ENCODE results near the gene POLR2L. TPM values are rescaled to one million over a fixed set of nuclear protein-coding genes. Genes with fewer than 3 reads are reported as not detected.

The POLR2L gene
- total RNA-seq, 1 donor from 2014 or later, result 256 TPM

- DNase-seq (ENCODE audit: low read depth in 2 of 2), result no peak
Measured at GRCh38 chr11:869399-870126, 27.2 kb upstream of the POLR2L start.

- no peak for DNase-seq (ENCODE audit: low read depth in 2 of 2)
Measured at GRCh38 chr11:868802-869201, 26.5 kb upstream of the POLR2L start.

- DNase-seq (ENCODE audit: low read depth in 2 of 2), result no peak
Measured at GRCh38 chr11:868394-868793, 26.1 kb upstream of the POLR2L start.

- no peak for DNase-seq (ENCODE audit: low read depth in 2 of 2)
Measured at GRCh38 chr11:867856-868358, 25.6 kb upstream of the POLR2L start.

DNA sequence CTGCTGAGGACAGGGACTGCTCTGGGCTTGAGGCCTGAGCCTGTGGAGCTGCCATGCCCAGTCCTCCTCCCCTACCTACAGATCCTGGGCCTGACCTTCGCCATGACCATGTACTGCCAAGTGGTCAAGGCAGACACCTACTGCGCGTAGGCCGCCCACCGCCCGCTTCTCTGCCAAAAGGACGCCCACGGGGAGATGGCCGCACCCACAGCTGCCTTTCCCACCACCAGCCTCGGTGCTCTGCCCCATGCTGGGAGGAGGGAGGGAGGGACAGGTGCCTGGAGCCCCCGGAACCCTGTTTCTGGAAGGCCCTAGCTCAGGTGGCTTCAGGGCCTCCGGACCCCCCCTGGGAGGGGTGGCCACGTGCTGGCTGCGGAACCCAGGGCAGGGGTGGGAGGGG, 24.2 kb upstream of the POLR2L start:
- no peak for DNase-seq (ENCODE audit: low read depth in 2 of 2)

DNA sequence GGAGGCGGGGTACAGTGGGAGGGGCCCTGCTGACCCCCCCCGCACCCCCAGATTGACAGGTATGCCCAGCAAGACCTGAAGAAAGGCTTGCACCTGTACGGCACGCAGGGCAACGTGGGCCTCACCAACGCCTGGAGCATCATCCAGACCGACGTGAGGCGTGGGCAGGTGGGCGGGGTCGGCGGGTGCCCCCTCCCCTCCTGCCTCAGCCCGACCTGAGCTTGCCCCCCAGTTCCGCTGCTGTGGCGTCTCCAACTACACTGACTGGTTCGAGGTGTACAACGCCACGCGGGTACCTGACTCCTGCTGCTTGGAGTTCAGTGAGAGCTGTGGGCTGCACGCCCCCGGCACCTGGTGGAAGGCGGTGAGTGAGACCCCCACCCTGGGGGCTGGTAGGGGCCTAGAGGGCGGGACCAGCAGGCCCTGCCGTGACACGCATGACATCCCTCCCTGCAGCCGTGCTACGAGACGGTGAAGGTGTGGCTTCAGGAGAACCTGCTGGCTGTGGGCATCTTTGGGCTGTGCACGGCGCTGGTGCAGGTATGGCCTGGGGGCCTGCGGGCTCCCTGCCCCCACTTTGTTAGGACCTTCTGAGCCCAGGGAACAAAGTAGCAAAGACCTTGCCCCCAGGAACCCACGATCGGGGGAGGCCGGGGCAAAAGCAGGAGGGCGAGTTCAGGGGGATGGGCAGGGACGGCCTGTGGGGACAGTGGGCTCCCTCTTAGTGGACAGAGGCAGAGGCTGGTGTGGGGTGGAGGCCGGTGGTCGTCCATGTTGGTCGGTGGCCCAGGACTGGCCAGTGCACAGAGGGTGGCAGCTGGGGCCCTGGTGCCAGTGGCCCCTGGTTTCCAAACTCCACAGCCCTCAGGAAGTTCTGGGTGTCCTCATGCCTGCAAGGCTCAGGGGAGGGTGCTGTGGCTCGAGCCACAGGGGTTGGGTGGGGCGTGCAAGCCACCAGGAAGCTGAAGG, 23.4 kb upstream of the POLR2L start:
- DNase-seq (ENCODE audit: low read depth in 2 of 2), result no peak

DNA sequence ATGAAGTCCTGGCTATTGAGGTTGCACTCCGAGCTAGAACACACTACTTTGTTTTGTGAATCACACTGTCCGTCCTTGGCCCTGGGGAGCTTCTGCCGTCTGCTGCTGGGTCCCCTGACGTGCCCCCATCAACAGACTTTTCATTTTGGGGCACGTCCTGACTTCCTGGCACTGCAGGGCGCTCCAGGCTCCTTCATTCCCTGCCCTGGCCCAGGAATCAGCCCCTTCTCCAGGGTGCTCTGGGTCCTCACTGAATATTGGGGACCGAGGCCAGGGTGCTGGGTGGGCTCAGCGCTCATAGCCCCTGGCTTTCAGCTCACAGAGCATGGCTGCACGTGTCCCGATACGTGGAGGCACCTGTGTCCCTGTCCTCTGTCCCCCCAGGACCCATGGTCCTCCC, 22.6 kb upstream of the POLR2L start:
- no peak for DNase-seq (ENCODE audit: low read depth in 2 of 2)

DNA sequence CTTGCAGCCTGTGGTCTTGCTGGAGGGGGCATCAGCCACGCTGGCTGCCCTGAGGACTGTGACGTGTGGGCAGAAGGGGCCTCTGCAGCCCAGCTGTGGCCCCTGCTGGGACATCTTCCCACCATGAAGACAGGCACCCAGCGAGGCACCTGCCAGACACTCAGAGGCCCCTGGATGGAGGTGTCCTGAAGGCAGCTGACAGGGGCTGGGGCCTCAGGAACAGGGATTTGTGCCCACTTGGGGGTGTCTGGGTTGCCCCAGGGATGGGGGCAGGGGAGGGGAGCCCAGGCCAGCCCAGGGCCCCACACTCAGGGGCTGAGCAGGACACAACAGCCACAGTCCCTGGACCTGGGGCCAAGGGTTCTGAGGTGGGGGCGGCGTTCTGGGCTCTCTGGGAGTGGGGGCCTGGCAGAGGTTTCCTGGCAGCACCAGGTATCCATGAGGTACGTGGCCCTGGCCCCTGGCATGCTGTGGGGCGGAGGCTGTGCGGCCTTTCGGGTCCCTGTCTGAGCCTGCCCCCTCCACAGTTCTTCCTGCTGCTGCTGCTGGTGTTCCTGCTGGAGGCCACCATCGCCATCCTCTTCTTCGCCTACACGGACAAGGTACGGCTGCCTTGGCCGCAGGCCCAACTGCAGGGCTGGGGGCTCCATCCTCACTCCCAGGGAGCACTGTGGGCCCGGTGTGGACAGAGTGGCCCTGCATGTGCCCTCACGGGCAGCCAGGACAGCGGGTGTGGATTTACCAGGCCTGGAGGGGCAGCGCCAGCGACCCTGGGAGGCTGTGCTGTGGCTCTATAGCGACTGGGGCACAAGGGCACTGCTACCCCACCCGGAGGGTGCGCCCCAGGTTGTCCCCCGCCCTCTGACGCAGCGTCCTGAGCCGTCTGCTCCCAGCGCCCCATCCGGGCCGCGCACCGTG, 21.8 kb upstream of the POLR2L start:
- no peak for DNase-seq (ENCODE audit: low read depth in 2 of 2)

DNA sequence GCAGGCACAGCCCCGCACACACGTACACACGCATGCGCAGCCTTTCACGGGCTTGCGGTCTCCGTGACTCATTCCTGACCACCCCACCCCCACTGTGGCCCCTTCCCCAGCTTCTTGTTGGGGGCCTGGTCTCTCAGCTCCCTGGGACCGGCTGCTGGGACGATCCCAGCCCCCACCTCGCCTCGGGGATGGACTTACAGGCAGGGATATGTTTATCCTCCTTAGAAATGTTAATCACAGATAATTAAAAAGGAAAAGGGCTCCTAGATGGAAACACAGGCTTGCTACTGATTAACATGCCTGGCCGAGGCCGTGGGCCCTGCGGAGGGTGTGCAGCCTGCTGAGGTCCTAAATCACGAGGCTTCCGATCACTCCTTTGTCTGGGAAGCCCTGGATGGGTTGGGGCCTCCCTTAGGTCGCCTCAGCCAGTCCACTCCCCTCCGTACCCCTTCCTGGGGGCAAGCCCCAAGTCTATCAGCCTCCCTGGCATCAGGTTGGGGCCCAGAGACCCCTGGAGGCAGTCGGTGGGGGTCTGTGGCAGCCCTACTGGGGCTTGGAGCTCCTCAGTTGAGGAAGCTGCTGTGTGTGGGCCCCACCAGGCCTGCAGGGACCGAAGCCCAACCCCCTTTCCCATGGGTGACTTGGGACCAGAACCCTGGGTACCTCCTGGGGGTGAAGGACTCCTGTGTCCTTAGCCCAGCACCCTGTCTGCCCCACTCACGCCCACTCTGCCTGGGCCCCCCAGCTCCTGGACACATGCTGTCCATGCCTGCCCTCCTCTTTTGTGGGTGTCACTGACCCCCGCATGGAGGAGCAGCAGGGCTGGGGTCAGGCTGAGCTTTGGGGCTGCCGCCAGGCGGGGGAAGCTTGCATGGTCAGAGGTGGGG, 20.9 kb upstream of the POLR2L start:
- no peak for DNase-seq (ENCODE audit: low read depth in 2 of 2)

GRCh38 chr11:862696-863022, 20.3 kb upstream of the POLR2L start:
- no peak for DNase-seq (ENCODE audit: low read depth in 2 of 2)

- DNase-seq (ENCODE audit: low read depth in 2 of 2), result no peak
Measured at GRCh38 chr11:862081-862661, 19.8 kb upstream of the POLR2L start.

DNA sequence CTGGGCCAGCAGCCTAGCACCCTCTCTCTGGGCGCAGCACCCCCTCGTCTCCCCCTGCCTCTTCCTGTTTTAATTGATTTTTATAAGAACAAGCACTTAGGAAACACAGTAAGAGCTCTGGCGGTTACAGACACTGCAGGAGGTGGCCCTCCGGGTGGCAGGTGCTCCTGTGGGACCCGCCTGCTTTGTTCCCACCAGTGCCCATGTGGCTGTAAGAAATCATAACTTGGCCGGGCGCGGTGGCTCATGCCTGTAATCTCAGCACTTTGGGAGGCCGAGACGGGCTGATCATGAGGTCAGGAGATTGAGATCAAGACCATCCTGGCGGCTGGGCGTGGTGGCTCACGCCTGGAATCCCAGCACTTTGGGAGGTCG, 18.8 kb upstream of the POLR2L start:
- no peak for DNase-seq (ENCODE audit: low read depth in 2 of 2)

GRCh38 chr11:860234-861104, 18.1 kb upstream of the POLR2L start:
- DNase-seq (ENCODE audit: low read depth in 2 of 2), result no peak

- peak in 1 of 2 donors; percentile 57 for DNase-seq (ENCODE audit: low read depth in 2 of 2)
Measured at GRCh38 chr11:859394-860131, 17.2 kb upstream of the POLR2L start.

- no peak for DNase-seq (ENCODE audit: low read depth in 2 of 2)
Measured at GRCh38 chr11:858762-859339, 16.5 kb upstream of the POLR2L start.

GRCh38 chr11:858053-858761, 15.9 kb upstream of the POLR2L start:
- no peak for DNase-seq (ENCODE audit: low read depth in 2 of 2)

DNA sequence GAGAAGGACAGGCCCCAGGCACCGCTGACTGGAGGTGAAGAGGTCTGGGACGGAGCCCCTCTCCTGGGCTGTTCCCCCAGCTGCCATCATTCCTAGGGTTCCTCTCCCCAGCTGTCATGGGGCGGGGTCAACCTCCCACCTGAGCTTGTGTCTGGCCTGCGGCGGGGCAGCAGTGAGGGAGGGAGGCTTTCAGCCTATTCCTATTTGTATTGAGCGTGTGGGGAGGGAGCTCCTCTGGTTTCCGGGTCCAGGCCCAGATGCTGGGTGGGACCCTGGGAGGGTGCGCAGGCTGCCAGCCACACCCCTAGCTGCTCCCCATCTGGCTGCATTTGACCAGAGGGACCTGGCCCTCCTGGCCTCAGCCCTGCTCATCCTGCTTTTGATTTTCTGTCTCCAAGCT, 14.1 kb upstream of the POLR2L start:
- DNase-seq (ENCODE audit: low read depth in 2 of 2), result no peak

DNA sequence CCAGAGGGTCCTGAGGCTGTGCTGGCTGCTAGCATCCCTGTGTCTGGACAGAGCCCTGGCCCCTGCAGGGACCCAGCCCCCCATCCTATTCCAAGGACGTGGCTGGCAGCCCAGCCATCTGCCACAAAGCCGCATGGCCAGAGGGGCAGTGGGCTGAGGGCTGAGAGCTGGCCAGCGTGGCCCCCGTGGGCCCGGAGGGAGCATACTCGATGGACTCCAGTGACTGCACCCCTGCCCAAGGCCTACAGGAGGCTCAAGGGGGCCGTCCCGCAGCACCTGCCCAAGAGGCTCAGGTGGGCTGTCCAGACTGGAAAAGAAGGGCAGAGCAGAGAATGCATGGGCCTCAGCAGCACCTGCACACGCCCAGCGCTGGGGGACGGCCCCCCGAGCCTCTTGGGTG, 13.5 kb upstream of the POLR2L start:
- no peak for DNase-seq (ENCODE audit: low read depth in 2 of 2)

Data from dermis microvascular lymphatic vessel endothelial cell (primary cell).